Body of pancreas (tissue), 4 donors: ENCODE results near the gene PDE4D.

Experiments used
- POLR2A ChIP-seq, 3 donors: fragments of 450-650 bp; IDR thresholded peaks; one replicate each; pipeline ENCODE4 v1.6.1; 2016; ENCODE audit warnings: antibody characterized with exemption in 3 of 3, mild to moderate bottlenecking in 2 of 3
- TF ChIP-seq, protein P1 (sequence below), 7 experiments: fragments of 450-650 bp in 4 of 7; fragments of 200-600 bp in 3 of 7; sonication (generic) in 3 of 7; IDR thresholded peaks; one replicate each; pipeline ENCODE4 v1.5.1; 2016 to 2019; ENCODE audit warnings: antibody characterized with exemption in 7 of 7

DNA sequence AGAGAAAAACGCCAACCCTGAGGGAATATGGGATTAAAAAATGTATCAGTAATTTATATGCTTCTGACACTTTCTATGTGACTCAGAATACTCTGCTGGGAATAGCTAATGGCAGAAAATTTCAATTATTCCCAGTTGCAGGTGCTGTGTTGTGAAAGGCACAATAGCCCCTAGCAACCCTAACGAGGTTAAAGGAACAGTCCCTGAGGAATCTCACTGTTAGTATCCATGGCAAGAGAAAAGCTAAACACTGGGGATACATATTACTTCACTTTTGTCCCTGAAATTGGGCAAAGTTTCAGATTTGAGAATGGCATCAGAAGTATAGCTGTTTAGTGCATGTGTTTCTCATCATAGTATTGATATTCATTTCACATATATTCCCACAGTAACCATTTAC is 755.7 kb downstream of the PDE4D start:
- TF ChIP-seq, protein P1, sequence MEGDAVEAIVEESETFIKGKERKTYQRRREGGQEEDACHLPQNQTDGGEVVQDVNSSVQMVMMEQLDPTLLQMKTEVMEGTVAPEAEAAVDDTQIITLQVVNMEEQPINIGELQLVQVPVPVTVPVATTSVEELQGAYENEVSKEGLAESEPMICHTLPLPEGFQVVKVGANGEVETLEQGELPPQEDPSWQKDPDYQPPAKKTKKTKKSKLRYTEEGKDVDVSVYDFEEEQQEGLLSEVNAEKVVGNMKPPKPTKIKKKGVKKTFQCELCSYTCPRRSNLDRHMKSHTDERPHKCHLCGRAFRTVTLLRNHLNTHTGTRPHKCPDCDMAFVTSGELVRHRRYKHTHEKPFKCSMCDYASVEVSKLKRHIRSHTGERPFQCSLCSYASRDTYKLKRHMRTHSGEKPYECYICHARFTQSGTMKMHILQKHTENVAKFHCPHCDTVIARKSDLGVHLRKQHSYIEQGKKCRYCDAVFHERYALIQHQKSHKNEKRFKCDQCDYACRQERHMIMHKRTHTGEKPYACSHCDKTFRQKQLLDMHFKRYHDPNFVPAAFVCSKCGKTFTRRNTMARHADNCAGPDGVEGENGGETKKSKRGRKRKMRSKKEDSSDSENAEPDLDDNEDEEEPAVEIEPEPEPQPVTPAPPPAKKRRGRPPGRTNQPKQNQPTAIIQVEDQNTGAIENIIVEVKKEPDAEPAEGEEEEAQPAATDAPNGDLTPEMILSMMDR (IDR thresholded peaks at IDR 0.05): no peak
- TF ChIP-seq POLR2A (IDR thresholded peaks at IDR 0.05): no peak
